Measurements from ENCODE around the gene KRT5.
"Not testable (repeated sequence)": the region's sequence is repeated elsewhere in the genome, so short reads cannot be mapped to it uniquely, and the experiment has no call there.

GRCh38 chr12:52487744-52488443 lies 32.3 kb downstream of the KRT5 start:
- TF ChIP-seq ELF1 (CRISPR knock-in tag; IDR thresholded peaks at IDR 0.05); POLR2A (IDR thresholded peaks at IDR 0.05; ENCODE audit: insufficient read depth in 1 of 2, low read depth in 2 of 2, low read length in 2 of 2); CREB1 (IDR thresholded peaks at IDR 0.05); CREB1 (CRISPR knock-in tag; IDR thresholded peaks at IDR 0.05); NR2F2 (IDR thresholded peaks at IDR 0.05; ENCODE audit: borderline replicate concordance, low read depth); ZMYM4 (CRISPR knock-in tag; IDR thresholded peaks at IDR 0.05); ELK4 (CRISPR knock-in tag; IDR thresholded peaks at IDR 0.05; ENCODE audit: borderline replicate concordance); GABPB1 (CRISPR knock-in tag; IDR thresholded peaks at IDR 0.05); RORA (CRISPR knock-in tag; IDR thresholded peaks at IDR 0.05); SMC3 (IDR thresholded peaks at IDR 0.05; ENCODE audit: low read length); NFIB (CRISPR knock-in tag; IDR thresholded peaks at IDR 0.05; ENCODE audit: borderline replicate concordance); CEBPZ (IDR thresholded peaks at IDR 0.05; ENCODE audit: low read length): not testable (repeated sequence)
